WTC11 (cell line): ENCODE measurements around the gene CFAP92. TPM values are rescaled to one million over a fixed set of nuclear protein-coding genes. Genes with fewer than 3 reads are reported as not detected.

Source experiments
- ATAC-seq: fragments of 200-7000 bp; cut with Tn5 transposase; 2 replicates; pipeline ENCODE4 v1.10.0; 2021; ENCODE audit warnings: mild to moderate bottlenecking, moderate library complexity
- CTCF ChIA-PET: fragments of 300-600 bp; sonication (Branson Sonifier 250); formaldehyde crosslinking; loops from one replicate; lab custom pipeline; 2021; ENCODE audit warnings: antibody characterized with exemption; lab: Charles Lee
- POLR2A ChIA-PET: fragments of 350-600 bp; sonication (Branson Sonifier 250); formaldehyde crosslinking; loops from one replicate; lab custom pipeline; 2021; ENCODE audit warnings: antibody characterized with exemption; lab: Charles Lee
- DNase-seq: peaks from one replicate; pipeline ENCODE4 v3.0.0; 2021; ENCODE audit warnings: low spot score
- H3K27ac Mint-ChIP-seq: 2 replicates; pipeline ENCODE4 v1.8.0; 2021; ENCODE audit warnings: mixed read lengths
- H3K27me3 Mint-ChIP-seq: 2 replicates; pipeline ENCODE4 v1.8.0; 2021; ENCODE audit warnings: low read depth, mild to moderate bottlenecking, moderate library complexity, mixed read lengths
- H3K36me3 Mint-ChIP-seq: 2 replicates; pipeline ENCODE4 v1.8.0; 2021; ENCODE audit warnings: mixed read lengths
- H3K4me1 Mint-ChIP-seq: 2 replicates; pipeline ENCODE4 v1.8.0; 2022; ENCODE audit warnings: mixed read lengths
- H3K4me3 Mint-ChIP-seq: 2 replicates; pipeline ENCODE4 v1.8.0; 2021; ENCODE audit warnings: mild to moderate bottlenecking, moderate library complexity, mixed read lengths
- H3K9me3 Mint-ChIP-seq: 2 replicates; pipeline ENCODE4 v1.8.0; 2021; ENCODE audit warnings: mixed read lengths
- AR ChIP-seq: fragments of 250-450 bp; sonication (Bioruptor Pico); IDR thresholded peaks from 2 replicates; pipeline ENCODE4 v1.9.0; 2021; ENCODE audit warnings: mild to moderate bottlenecking
- ATF1 ChIP-seq: sonication (generic); formaldehyde crosslinking; IDR thresholded peaks from 2 replicates; pipeline ENCODE4 v1.8.1; 2023; ENCODE audit warnings: mild to moderate bottlenecking, moderate library complexity, missing genetic modification reagents
- ATF2 ChIP-seq: sonication (generic); formaldehyde crosslinking; IDR thresholded peaks from 2 replicates; pipeline ENCODE4 v1.8.1; 2022; ENCODE audit warnings: low read depth, missing genetic modification reagents, borderline replicate concordance
- ESRRA ChIP-seq: sonication (generic); formaldehyde crosslinking; IDR thresholded peaks from 2 replicates; pipeline ENCODE4 v1.8.1; 2022; ENCODE audit warnings: mild to moderate bottlenecking, missing genetic modification reagents, borderline replicate concordance
- KAT7 ChIP-seq: sonication (generic); formaldehyde crosslinking; IDR thresholded peaks from 2 replicates; pipeline ENCODE4 v1.8.1; 2023; ENCODE audit warnings: missing genetic modification reagents, mild to moderate bottlenecking, borderline replicate concordance
- MYBL2 ChIP-seq: sonication (generic); formaldehyde crosslinking; IDR thresholded peaks from 2 replicates; pipeline ENCODE4 v1.8.1; 2023; ENCODE audit warnings: mild to moderate bottlenecking, moderate library complexity, missing genetic modification reagents
- NR3C1 ChIP-seq: sonication (generic); formaldehyde crosslinking; conservative IDR thresholded peaks from 2 replicates; pipeline ENCODE4 v1.8.1; 2023; ENCODE audit warnings: low read depth, mild to moderate bottlenecking, missing genetic modification reagents
- OVOL2 ChIP-seq: fragments of 250-450 bp; sonication (Bioruptor Pico); IDR thresholded peaks from 2 replicates; pipeline ENCODE4 v1.9.0; 2021; ENCODE audit warnings: mild to moderate bottlenecking, borderline replicate concordance
- PRDM15 ChIP-seq: sonication (generic); formaldehyde crosslinking; IDR thresholded peaks from 2 replicates; pipeline ENCODE4 v1.8.0; 2022; ENCODE audit warnings: missing genetic modification reagents
- PRRX2 ChIP-seq: fragments of 250-450 bp; sonication (Bioruptor Pico); IDR thresholded peaks from 2 replicates; pipeline ENCODE4 v1.8.0; 2021; ENCODE audit warnings: mild to moderate bottlenecking
- ZNF232 ChIP-seq: sonication (generic); formaldehyde crosslinking; IDR thresholded peaks from 2 replicates; pipeline ENCODE4 v1.8.0; 2022; ENCODE audit warnings: mild to moderate bottlenecking, missing genetic modification reagents
- ZNF512 ChIP-seq: sonication (generic); formaldehyde crosslinking; IDR thresholded peaks from 2 replicates; pipeline ENCODE4 v1.8.1; 2022; ENCODE audit warnings: missing genetic modification reagents, borderline replicate concordance
- total RNA-seq: library from RNA; stranded (reverse); gene quantifications from 3 replicates; pipeline ENCODE4 v1.2.3, GENCODE V29; 2021
- TF ChIP-seq, protein P1 (sequence below): sonication (generic); formaldehyde crosslinking; IDR thresholded peaks from 2 replicates; pipeline ENCODE4 v1.8.1; 2022; ENCODE audit warnings: low read depth, mild to moderate bottlenecking, moderate library complexity, missing genetic modification reagents, borderline replicate concordance
- TF ChIP-seq, protein P2 (sequence below): fragments of 250-450 bp; sonication (Bioruptor Pico); IDR thresholded peaks from 2 replicates; pipeline ENCODE4 v1.9.0; 2021; ENCODE audit warnings: mild to moderate bottlenecking
- TF ChIP-seq, protein P3 (sequence below): sonication (generic); formaldehyde crosslinking; IDR thresholded peaks from 2 replicates; pipeline ENCODE4 v1.8.1; 2023; ENCODE audit warnings: mild to moderate bottlenecking, missing genetic modification reagents, moderate library complexity

Gene CFAP92
- total RNA-seq, 1 experiment from 2014 or later = 2.9 TPM

DNA sequence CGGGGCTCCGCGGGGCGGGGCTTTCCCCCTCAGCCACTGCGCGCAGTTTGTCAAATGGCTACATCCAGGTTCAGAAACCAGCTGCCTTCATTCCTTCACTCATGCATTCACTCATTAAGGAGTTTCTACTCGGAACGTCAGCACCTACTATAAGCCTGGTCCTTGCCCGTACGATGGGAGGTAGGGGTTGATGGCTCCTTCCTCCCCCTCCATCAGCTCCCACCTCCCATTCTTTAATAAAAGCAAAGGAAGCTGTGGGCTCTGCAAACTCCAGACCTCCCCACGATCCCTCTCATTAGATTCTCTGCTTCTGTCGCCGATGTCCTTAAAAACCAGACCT is 267 bp upstream of the CFAP92 start:
- H3K36me3 Mint-ChIP-seq = no peaks in the 10 kb centered on the region
- H3K27ac Mint-ChIP-seq = no peak overlapping the region
- POLR2A ChIA-PET = interaction anchor here (0.7 to 1.4 kb wide), 4 partner anchors 10 to 127 kb away, joined by 3 to 4 read pairs (median 4); partner anchors contain the start of gene RAB43
- peaks cover 76% of the 10 kb centered on the region for H3K27me3 Mint-ChIP-seq
- H3K4me3 Mint-ChIP-seq = peak overlapping the region; percentile 61
- ATAC-seq = no peak
- H3K4me1 Mint-ChIP-seq = peaks cover 24% of the 10 kb centered on the region
- H3K9me3 Mint-ChIP-seq = peaks cover 6% of the 10 kb centered on the region
- no peak for DNase-seq
- CTCF ChIA-PET = interaction anchor here (0.8 to 4.3 kb wide), 15 partner anchors 10 to 376 kb away, joined by 3 to 56 read pairs (median 4); partner anchors contain the start of gene RAB43
- TF ChIP-seq, protein P1, sequence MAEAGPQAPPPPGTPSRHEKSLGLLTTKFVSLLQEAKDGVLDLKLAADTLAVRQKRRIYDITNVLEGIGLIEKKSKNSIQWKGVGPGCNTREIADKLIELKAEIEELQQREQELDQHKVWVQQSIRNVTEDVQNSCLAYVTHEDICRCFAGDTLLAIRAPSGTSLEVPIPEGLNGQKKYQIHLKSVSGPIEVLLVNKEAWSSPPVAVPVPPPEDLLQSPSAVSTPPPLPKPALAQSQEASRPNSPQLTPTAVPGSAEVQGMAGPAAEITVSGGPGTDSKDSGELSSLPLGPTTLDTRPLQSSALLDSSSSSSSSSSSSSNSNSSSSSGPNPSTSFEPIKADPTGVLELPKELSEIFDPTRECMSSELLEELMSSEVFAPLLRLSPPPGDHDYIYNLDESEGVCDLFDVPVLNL (CRISPR knock-in tag) = no peak
- TF ChIP-seq NR3C1 (CRISPR knock-in tag) (no peak), ZNF232 (CRISPR knock-in tag) (no peak), OVOL2 (CRISPR knock-in tag) (no peak), ATF2 (CRISPR knock-in tag) (no peak), AR (CRISPR knock-in tag) (no peak), ZNF512 (CRISPR knock-in tag) (no peak), PRDM15 (CRISPR knock-in tag) (no peak), PRRX2 (CRISPR knock-in tag) (no peak), ESRRA (CRISPR knock-in tag) (no peak), ATF1 (CRISPR knock-in tag) (no peak), MYBL2 (CRISPR knock-in tag) (no peak), KAT7 (CRISPR knock-in tag) (no peak)
- TF ChIP-seq, protein P2, sequence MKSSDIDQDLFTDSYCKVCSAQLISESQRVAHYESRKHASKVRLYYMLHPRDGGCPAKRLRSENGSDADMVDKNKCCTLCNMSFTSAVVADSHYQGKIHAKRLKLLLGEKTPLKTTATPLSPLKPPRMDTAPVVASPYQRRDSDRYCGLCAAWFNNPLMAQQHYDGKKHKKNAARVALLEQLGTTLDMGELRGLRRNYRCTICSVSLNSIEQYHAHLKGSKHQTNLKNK (CRISPR knock-in tag) = no peak
- TF ChIP-seq, protein P3, sequence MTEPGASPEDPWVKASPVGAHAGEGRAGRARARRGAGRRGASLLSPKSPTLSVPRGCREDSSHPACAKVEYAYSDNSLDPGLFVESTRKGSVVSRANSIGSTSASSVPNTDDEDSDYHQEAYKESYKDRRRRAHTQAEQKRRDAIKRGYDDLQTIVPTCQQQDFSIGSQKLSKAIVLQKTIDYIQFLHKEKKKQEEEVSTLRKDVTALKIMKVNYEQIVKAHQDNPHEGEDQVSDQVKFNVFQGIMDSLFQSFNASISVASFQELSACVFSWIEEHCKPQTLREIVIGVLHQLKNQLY (CRISPR knock-in tag) = no peak
